PC-3 (cell line): Measurements from ENCODE around the gene FCHO1. TPM values are rescaled to one million over a fixed set of nuclear protein-coding genes. Genes with fewer than 3 reads are reported as not detected.

Experiments
- ATAC-seq: fragments of 200-7000 bp; cut with Tn5 transposase; 2 replicates; pipeline ENCODE4 v1.9.1; 2020; ENCODE audit warnings: mild to moderate bottlenecking, moderate library complexity
- BruUV-seq: library from RNA; stranded (reverse); fragments of 400-500 nt; replicated peaks from 2 replicates; lab custom pipeline; 2021; lab: Mats Ljungman, UMichigan
- CTCF ChIA-PET: fragments of 300-600 bp; sonication (Branson Sonifier 250); formaldehyde crosslinking; loops from one replicate; lab custom pipeline; 2022; ENCODE audit warnings: antibody characterized with exemption; lab: Charles Lee
- POLR2A ChIA-PET: fragments of 300-600 bp; sonication (Branson Sonifier 250); formaldehyde crosslinking; loops from one replicate; lab custom pipeline; 2022; ENCODE audit warnings: antibody characterized with exemption; ENCODE audit not compliant: unreplicated experiment; lab: Charles Lee
- DNase-seq: peaks from one replicate; pipeline ENCODE4 v3.0.0-alpha.2; 2015
- H2AFZ ChIP-seq: fragments of 300-600 bp; sonication (generic); 2 replicates; pipeline ENCODE4 v1.6.0; 2016; ENCODE audit warnings: antibody characterized with exemption, low read length
- H3F3A ChIP-seq: fragments of 300-600 bp; sonication (generic); one replicate; pipeline ENCODE4 v1.6.0; 2017; ENCODE audit warnings: antibody characterized with exemption, low read length, control low read depth, mild to moderate bottlenecking; ENCODE audit not compliant: unreplicated experiment
- H3K27ac ChIP-seq: fragments of 300-600 bp; sonication (generic); 2 replicates; pipeline ENCODE4 v1.5.1; 2016; ENCODE audit warnings: mild to moderate bottlenecking, low read length
- H3K27me3 ChIP-seq: fragments of 300-600 bp; sonication (generic); 2 replicates; pipeline ENCODE4 v1.6.1; 2016; ENCODE audit warnings: low read length, mixed read lengths
- H3K36me3 ChIP-seq: fragments of 300-600 bp; sonication (generic); 2 replicates; pipeline ENCODE4 v1.6.1; 2016; ENCODE audit warnings: low read depth, mixed run types, low read length, mixed read lengths
- H3K4me1 ChIP-seq: fragments of 300-600 bp; sonication (generic); 2 replicates; pipeline ENCODE4 v1.5.1; 2016; ENCODE audit warnings: low read length; ENCODE audit not compliant: insufficient read depth
- H3K4me2 ChIP-seq: fragments of 300-600 bp; sonication (generic); 2 replicates; pipeline ENCODE4 v1.6.0; 2016; ENCODE audit warnings: low read length
- H3K4me3 ChIP-seq: fragments of 300-600 bp; sonication (generic); 2 replicates; pipeline ENCODE4 v1.5.1; 2016; ENCODE audit warnings: mild to moderate bottlenecking, low read length, mixed read lengths
- H3K79me2 ChIP-seq: fragments of 300-600 bp; sonication (generic); 2 replicates; pipeline ENCODE4 v1.6.1; 2017; ENCODE audit warnings: low read length, mixed read lengths
- H3K9ac ChIP-seq: fragments of 300-600 bp; sonication (generic); 2 replicates; pipeline ENCODE4 v1.6.0; 2016; ENCODE audit warnings: mild to moderate bottlenecking, low read length
- H3K9me2 ChIP-seq: fragments of 300-600 bp; sonication (generic); replicated peaks from 2 replicates; pipeline ENCODE4 v1.6.1; 2016; ENCODE audit warnings: mixed run types, low read length, mixed read lengths
- H3K9me3 ChIP-seq: fragments of 300-600 bp; sonication (generic); 2 replicates; pipeline ENCODE4 v1.6.1; 2016; ENCODE audit warnings: low read length, mixed read lengths
- H4K20me1 ChIP-seq: fragments of 300-600 bp; sonication (generic); 2 replicates; pipeline ENCODE4 v1.6.1; 2016; ENCODE audit warnings: low read length, mixed read lengths
- CTCF ChIP-seq: fragments of 300-600 bp; sonication (generic); conservative IDR thresholded peaks from 2 replicates; pipeline ENCODE4 v1.5.1; 2017; ENCODE audit warnings: antibody characterized with exemption, low read depth, mild to moderate bottlenecking, low read length
- EZH2 ChIP-seq: fragments of 300-600 bp; sonication (generic); IDR thresholded peaks from one replicate; pipeline ENCODE4 v1.6.1; 2017; ENCODE audit warnings: antibody characterized with exemption, mild to moderate bottlenecking, low read length; ENCODE audit not compliant: unreplicated experiment
- EZH2phosphoT487 ChIP-seq: fragments of 300-600 bp; sonication (generic); IDR thresholded peaks from 2 replicates; pipeline ENCODE4 v1.6.1; 2018; ENCODE audit warnings: mild to moderate bottlenecking, antibody characterized with exemption, low read length, borderline replicate concordance
- intact Hi-C: fragments of 100-400 bp; cut with micrococcal nuclease; formaldehyde crosslinking; loops from 2 replicates; pipeline ENCODE4 v1.9.0; 2023
- total RNA-seq: library from RNA; depleted of rRNA; stranded (reverse); fragments of >200 nt; gene quantifications from 2 replicates; pipeline ENCODE4 v1.2.3, GENCODE V29; 2014

The FCHO1 gene
- total RNA-seq, 1 experiment from 2014 or later, result 21.0 TPM

DNA sequence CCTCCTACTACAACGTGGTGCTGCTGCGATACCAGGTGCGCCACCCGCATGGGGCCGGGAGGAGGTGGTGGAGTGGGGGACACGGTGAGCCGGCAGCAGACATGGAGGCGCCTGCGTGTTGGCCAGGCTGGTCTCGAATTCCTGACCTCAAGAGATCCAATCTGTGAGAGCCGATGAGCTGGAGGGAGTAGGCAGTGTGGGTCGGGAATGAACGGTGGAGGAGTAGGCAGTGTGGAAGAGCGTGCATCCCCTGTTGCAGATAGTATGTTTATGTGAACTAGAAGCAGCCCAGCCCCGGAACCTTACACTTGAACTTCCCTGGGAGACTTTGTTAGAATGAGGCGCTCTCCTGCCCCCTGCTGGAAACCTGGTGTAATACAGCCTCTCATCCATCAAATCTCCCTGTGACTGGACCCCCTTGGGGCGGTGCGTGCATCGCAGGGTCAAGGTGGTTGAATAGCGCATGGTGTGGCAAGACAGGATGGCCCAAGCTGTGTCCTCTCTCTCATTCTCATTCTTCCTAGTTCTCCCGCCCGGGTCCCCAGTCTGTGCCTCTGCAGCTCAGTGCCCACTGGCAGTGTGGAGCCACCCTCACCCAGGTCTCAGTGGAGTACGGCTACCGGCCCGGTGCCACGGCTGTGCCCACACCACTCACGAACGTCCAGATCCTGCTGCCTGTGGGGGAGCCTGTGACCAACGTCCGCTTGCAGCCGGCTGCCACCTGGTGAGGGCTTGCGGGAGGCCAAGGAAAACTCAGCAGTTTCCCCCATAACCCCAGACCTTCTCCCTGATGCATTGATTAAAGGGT lies 33.1 kb downstream of the FCHO1 start:
- Histone ChIP-seq H3K79me2 (no peaks in the 10 kb centered on the region), H3F3A (no peaks in the 10 kb centered on the region), H3K27me3 (no peaks in the 10 kb centered on the region), H4K20me1 (no peaks in the 10 kb centered on the region), H3K27ac (no peak overlapping the region), H3K4me3 (no peak overlapping the region), H3K4me1 (0 out of 2 replicates have a peak, but pooled peaks cover 4% of the 10 kb centered on the region), H3K9me3 (no peaks in the 10 kb centered on the region), H3K36me3 (no peaks in the 10 kb centered on the region), H3K9me2 (no peaks in the 10 kb centered on the region), H2AFZ (no peak overlapping the region), H3K9ac (no peak overlapping the region), H3K4me2 (no peak overlapping the region)
- BruUV-seq, result no TSS peak
- no peak for TF ChIP-seq EZH2phosphoT487
- TF ChIP-seq CTCF, result peak; percentile 85
- no peak for TF ChIP-seq EZH2
- intact Hi-C loops, result no loop called here
- DNase-seq (peak; percentile 71), ATAC-seq (peak; percentile 47)
- ChIA-PET CTCF (no interaction called here), POLR2A (no interaction called here)

- intact Hi-C loops, result no loop called here
- POLR2A ChIA-PET, result no interaction called here
- Histone ChIP-seq H3K9me2 (no peaks in the 10 kb centered on the region), H3F3A (no peaks in the 10 kb centered on the region), H3K79me2 (no peaks in the 10 kb centered on the region), H3K4me2 (no peak overlapping the region), H3K27ac (no peak overlapping the region), H3K27me3 (no peaks in the 10 kb centered on the region), H3K9ac (no peak overlapping the region), H3K36me3 (no peaks in the 10 kb centered on the region), H3K4me1 (peaks cover 21% of the 10 kb centered on the region), H3K9me3 (no peaks in the 10 kb centered on the region), H3K4me3 (no peak overlapping the region), H4K20me1 (no peaks in the 10 kb centered on the region), H2AFZ (no peak overlapping the region)
- TF ChIP-seq CTCF (no peak), EZH2 (no peak), EZH2phosphoT487 (no peak)
- BruUV-seq, result no TSS peak
- ATAC-seq (no peak), DNase-seq (no peak)
- CTCF ChIA-PET, result no interaction called here
Observed at GRCh38 chr19:17787274-17787913, 36.1 kb downstream of the FCHO1 start.

GRCh38 chr19:17788632-17789031 lies 37.4 kb downstream of the FCHO1 start:
- no peaks in the 10 kb centered on the region for H3K9me3 ChIP-seq
- POLR2A ChIA-PET, result no interaction called here
- CTCF ChIA-PET, result no interaction called here
- BruUV-seq, result no TSS peak
- intact Hi-C loops, result no loop called here
- H4K20me1 ChIP-seq, result no peaks in the 10 kb centered on the region
- no peaks in the 10 kb centered on the region for H3K27me3 ChIP-seq
- H3K4me2 ChIP-seq, result no peak overlapping the region
- no peak for TF ChIP-seq EZH2
- no peak for TF ChIP-seq CTCF
- TF ChIP-seq EZH2phosphoT487, result no peak
- no peak overlapping the region for H3K4me3 ChIP-seq
- DNase-seq (no peak), ATAC-seq (no peak)
- H3F3A ChIP-seq, result no peaks in the 10 kb centered on the region
- peaks cover 21% of the 10 kb centered on the region for H3K4me1 ChIP-seq
- H3K9ac ChIP-seq, result no peak overlapping the region
- no peak overlapping the region for H2AFZ ChIP-seq
- H3K27ac ChIP-seq, result no peak overlapping the region
- no peaks in the 10 kb centered on the region for H3K36me3 ChIP-seq
- no peaks in the 10 kb centered on the region for H3K9me2 ChIP-seq
- H3K79me2 ChIP-seq, result no peaks in the 10 kb centered on the region
